Vagina (tissue), 2 donors: ENCODE measurements around the gene PALM2AKAP2. TPM values are rescaled to one million over a fixed set of nuclear protein-coding genes. Genes with fewer than 3 reads are reported as not detected.

Experiments used
- DNase-seq, 2 donors: peaks; one replicate each; pipeline ENCODE4 v3.0.0-alpha.2; 2017; ENCODE audit errors: extremely low spot score in 2 of 2
- H3K27ac ChIP-seq: fragments of 200-600 bp; sonication (generic); one replicate; pipeline ENCODE4 v1.5.1; 2019
- H3K27me3 ChIP-seq: fragments of 200-600 bp; sonication (generic); one replicate; pipeline ENCODE4 v1.5.1; 2019
- H3K36me3 ChIP-seq, 2 donors: fragments of 200-600 bp; sonication (generic); one replicate each; pipeline ENCODE4 v1.5.1; 2017 to 2019
- H3K4me1 ChIP-seq: fragments of 200-600 bp; sonication (generic); one replicate; pipeline ENCODE4 v1.5.1; 2019
- H3K4me3 ChIP-seq, 2 donors: fragments of 200-600 bp; sonication (generic); 1 replicate in 1 of 2; 2 replicates in 1 of 2; pipeline ENCODE4 v1.5.1; 2016 to 2019
- H3K9me3 ChIP-seq: fragments of 200-600 bp; sonication (generic); one replicate; pipeline ENCODE4 v1.5.1; 2019
- POLR2A ChIP-seq, 2 donors: fragments of 450-650 bp; IDR thresholded peaks; one replicate each; pipeline ENCODE4 v1.6.1; 2017; ENCODE audit warnings: antibody characterized with exemption in 2 of 2, mild to moderate bottlenecking in 2 of 2, moderate library complexity in 2 of 2
- POLR2AphosphoS5 ChIP-seq, 2 donors: sonication (generic); formaldehyde crosslinking; IDR thresholded peaks; one replicate each; pipeline ENCODE4 v1.9.0; 2017; ENCODE audit warnings: antibody characterized with exemption in 2 of 2, mild to moderate bottlenecking in 2 of 2, low read depth in 1 of 2; ENCODE audit not compliant: insufficient read depth in 1 of 2
- intact Hi-C: fragments of 100-400 bp; cut with DNase I; formaldehyde crosslinking; loops from one replicate; pipeline ENCODE4 v1.15.1; 2023
- total RNA-seq: library from RNA; depleted of rRNA; stranded (reverse); fragments of >200 nt; gene quantifications from one replicate; pipeline ENCODE4 v1.2.3, GENCODE V29; 2016
- TF ChIP-seq, protein P1 (sequence below), 3 experiments: fragments of 450-650 bp in 2 of 3; fragments of 200-600 bp in 1 of 3; sonication (generic) in 1 of 3; IDR thresholded peaks; one replicate each; pipeline ENCODE4 v1.5.1; 2017 to 2019; ENCODE audit warnings: antibody characterized with exemption in 3 of 3, mild to moderate bottlenecking in 2 of 3, moderate library complexity in 2 of 3

Gene PALM2AKAP2
- total RNA-seq, 1 donor from 2014 or later: 7.9 TPM

DNA sequence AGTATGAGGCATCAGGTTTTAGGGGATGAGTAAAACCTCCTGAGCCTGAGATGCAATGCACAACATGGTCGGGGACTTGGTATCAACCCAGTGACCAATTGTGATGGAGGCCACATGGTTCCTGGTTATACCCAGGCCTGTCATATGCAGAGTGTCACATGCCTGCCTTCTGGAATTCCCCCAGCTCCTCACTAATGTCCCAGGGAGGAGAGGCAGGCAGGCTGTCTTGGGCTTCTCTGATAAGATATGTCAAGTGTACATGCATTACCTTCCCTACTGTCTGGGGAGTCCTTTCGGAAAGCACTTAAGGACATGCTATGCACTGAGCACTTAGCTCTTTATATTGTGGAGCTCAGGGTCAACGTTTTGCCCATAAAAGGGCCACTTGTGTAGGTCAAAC lies 14.2 kb upstream of the PALM2AKAP2 start:
- Histone ChIP-seq H3K4me1 (no peaks in the 10 kb centered on the region), H3K36me3 (no peaks in the 10 kb centered on the region), H3K9me3 (no peaks in the 10 kb centered on the region), H3K27ac (no peak overlapping the region), H3K27me3 (no peaks in the 10 kb centered on the region), H3K4me3 (no peak overlapping the region)
- intact Hi-C loops: no loop called here
- no peak for TF ChIP-seq POLR2AphosphoS5 (IDR thresholded peaks at IDR 0.05; ENCODE audit: insufficient read depth in 1 of 2, low read depth in 1 of 2)
- TF ChIP-seq, protein P1, sequence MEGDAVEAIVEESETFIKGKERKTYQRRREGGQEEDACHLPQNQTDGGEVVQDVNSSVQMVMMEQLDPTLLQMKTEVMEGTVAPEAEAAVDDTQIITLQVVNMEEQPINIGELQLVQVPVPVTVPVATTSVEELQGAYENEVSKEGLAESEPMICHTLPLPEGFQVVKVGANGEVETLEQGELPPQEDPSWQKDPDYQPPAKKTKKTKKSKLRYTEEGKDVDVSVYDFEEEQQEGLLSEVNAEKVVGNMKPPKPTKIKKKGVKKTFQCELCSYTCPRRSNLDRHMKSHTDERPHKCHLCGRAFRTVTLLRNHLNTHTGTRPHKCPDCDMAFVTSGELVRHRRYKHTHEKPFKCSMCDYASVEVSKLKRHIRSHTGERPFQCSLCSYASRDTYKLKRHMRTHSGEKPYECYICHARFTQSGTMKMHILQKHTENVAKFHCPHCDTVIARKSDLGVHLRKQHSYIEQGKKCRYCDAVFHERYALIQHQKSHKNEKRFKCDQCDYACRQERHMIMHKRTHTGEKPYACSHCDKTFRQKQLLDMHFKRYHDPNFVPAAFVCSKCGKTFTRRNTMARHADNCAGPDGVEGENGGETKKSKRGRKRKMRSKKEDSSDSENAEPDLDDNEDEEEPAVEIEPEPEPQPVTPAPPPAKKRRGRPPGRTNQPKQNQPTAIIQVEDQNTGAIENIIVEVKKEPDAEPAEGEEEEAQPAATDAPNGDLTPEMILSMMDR (IDR thresholded peaks at IDR 0.05): no peak
- no peak for TF ChIP-seq POLR2A (IDR thresholded peaks at IDR 0.05)
- DNase-seq: no peak

DNA sequence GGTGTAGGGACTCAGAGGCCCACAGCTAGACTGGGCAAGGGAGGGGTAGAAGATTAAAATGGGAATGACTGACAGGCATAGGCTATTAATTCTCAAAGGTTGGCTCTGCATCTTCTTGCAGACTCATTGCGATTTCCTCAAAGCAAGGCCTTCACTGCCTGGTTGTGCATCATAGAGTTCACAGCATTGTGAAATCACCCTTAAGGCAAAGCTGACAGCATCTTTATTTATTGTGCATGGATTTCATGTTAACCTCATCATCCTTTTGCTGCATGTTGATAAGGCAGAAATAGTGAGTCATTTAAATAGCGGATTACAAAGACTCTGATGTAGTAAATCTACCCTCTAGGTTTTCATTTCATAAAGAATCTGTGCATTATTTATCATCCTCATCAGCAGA lies 13.6 kb upstream of the PALM2AKAP2 start:
- no peaks in the 10 kb centered on the region for H3K27me3 ChIP-seq
- H3K27ac ChIP-seq: no peak overlapping the region
- intact Hi-C loops: no loop called here
- H3K9me3 ChIP-seq: no peaks in the 10 kb centered on the region
- TF ChIP-seq POLR2AphosphoS5 (IDR thresholded peaks at IDR 0.05; ENCODE audit: insufficient read depth in 1 of 2, low read depth in 1 of 2): no peak
- TF ChIP-seq POLR2A (IDR thresholded peaks at IDR 0.05): no peak
- TF ChIP-seq, protein P1 (IDR thresholded peaks at IDR 0.05): no peak
- no peak overlapping the region for H3K4me3 ChIP-seq
- H3K36me3 ChIP-seq: no peaks in the 10 kb centered on the region
- no peak for DNase-seq
- no peaks in the 10 kb centered on the region for H3K4me1 ChIP-seq

DNA sequence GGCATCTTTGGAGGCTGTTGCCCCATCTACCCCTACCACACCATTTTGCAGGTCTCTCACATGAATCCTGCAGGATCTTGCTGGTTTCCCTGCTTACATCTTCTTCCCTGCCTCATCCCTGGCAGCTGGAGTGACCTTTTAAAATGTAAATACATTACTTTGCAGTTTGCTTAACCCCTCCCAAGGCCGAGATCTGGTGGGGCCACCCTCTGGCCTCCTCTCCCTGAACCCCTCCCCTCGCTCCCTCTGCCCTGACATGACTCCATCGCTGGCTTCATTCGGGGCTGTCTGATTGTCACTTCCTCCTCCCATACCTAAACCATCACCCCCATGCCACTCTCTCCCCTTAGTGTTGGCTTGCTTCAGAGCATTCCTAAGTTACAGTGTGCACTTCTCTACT lies 12.6 kb upstream of the PALM2AKAP2 start:
- Histone ChIP-seq H3K4me1 (no peaks in the 10 kb centered on the region), H3K9me3 (no peaks in the 10 kb centered on the region), H3K36me3 (no peaks in the 10 kb centered on the region), H3K4me3 (no peak overlapping the region), H3K27ac (no peak overlapping the region), H3K27me3 (no peaks in the 10 kb centered on the region)
- TF ChIP-seq, protein P1 (IDR thresholded peaks at IDR 0.05): no peak
- TF ChIP-seq POLR2A (IDR thresholded peaks at IDR 0.05) (no peak), POLR2AphosphoS5 (IDR thresholded peaks at IDR 0.05; ENCODE audit: insufficient read depth in 1 of 2, low read depth in 1 of 2) (no peak)
- no peak for DNase-seq
- intact Hi-C loops: no loop called here

DNA sequence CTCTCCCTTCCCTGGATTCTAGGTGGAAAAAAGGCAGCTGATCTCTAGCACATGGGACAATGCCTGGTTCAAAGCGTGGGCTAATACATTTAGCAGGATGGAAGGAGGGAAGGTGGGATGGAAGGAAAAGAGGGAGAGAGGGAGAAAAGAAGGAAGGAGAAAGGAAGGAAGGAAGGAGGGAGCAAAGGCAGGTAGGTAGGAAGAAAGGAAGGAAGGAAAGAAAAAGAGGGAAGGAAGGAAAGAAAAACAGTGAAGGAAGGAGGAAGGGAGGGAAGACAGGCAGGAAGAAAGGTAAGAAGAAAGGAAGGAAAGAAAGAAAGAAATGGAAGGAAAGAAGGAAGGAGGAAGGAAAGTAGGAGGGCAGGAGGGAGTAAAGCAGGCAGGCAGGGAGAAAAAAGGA lies 12.2 kb upstream of the PALM2AKAP2 start:
- intact Hi-C loops: no loop called here
- no peaks in the 10 kb centered on the region for H3K36me3 ChIP-seq
- H3K27me3 ChIP-seq: no peaks in the 10 kb centered on the region
- no peak overlapping the region for H3K4me3 ChIP-seq
- no peak for TF ChIP-seq POLR2A (IDR thresholded peaks at IDR 0.05)
- no peak for TF ChIP-seq POLR2AphosphoS5 (IDR thresholded peaks at IDR 0.05; ENCODE audit: insufficient read depth in 1 of 2, low read depth in 1 of 2)
- TF ChIP-seq, protein P1 (IDR thresholded peaks at IDR 0.05): no peak
- no peak for DNase-seq
- no peak overlapping the region for H3K27ac ChIP-seq
- no peaks in the 10 kb centered on the region for H3K9me3 ChIP-seq
- no peaks in the 10 kb centered on the region for H3K4me1 ChIP-seq

DNA sequence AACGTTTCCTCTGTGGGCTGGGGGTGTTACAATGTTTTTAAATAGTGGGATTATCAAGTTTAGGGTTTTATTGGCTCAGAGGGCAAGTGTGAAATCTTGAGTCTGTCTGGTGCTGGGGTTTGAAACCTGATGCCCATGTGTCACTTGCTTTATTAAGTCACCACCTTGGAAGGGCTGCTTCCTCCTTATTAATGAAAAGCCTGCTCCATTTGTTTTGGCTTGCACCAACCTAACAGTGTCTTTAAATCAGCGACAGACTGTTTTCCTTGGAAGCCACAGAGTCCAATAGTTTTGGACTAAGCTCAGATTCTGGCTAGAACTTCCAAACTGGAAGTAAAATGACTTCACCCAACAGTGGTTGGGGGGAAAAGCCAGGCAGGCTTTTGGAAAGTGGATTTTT lies 10.7 kb upstream of the PALM2AKAP2 start:
- no peaks in the 10 kb centered on the region for H3K36me3 ChIP-seq
- H3K4me1 ChIP-seq: no peaks in the 10 kb centered on the region
- no peak for DNase-seq
- H3K4me3 ChIP-seq: no peak overlapping the region
- TF ChIP-seq, protein P1 (IDR thresholded peaks at IDR 0.05): no peak
- TF ChIP-seq POLR2AphosphoS5 (IDR thresholded peaks at IDR 0.05; ENCODE audit: insufficient read depth in 1 of 2, low read depth in 1 of 2) (no peak), POLR2A (IDR thresholded peaks at IDR 0.05) (no peak)
- intact Hi-C loops: no loop called here
- H3K27ac ChIP-seq: no peak overlapping the region
- H3K9me3 ChIP-seq: no peaks in the 10 kb centered on the region
- H3K27me3 ChIP-seq: no peaks in the 10 kb centered on the region
